ENCODE results near the gene ABCC8. TPM values are rescaled to one million over a fixed set of nuclear protein-coding genes. Genes with fewer than 3 reads are reported as not detected.

The ABCC8 gene
- total RNA-seq, 1 experiment from 2014 or later: not detected

DNA sequence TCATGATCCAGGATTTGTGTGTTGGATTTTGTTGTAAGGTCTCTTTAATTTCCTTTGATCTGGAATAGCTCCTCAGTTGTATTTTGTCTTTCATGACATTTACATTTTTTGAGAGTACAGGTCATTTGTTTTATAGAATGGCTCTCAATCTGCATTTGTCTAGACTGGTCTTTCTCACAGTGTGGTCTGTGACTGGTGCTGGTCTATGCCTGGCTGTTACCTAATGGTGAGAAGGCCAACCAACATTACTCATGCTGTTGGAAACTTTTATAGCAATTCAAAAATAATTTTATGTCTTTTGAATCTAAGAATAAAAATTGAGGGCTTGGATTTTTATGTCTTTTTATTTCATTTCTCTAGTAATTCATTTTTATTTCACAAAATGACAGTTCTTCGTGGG lies 129.0 kb downstream of the ABCC8 start:
- ChIA-PET CTCF (interaction anchor here (1.5 kb wide), 1 partner anchor 118 kb away, joined by 3 read pairs; no protein-coding TSS in a partner anchor), POLR2A (no interaction called here)
- Mint-ChIP-seq H3K4me1 (ENCODE audit: low read depth, unreplicated experiment) (peaks cover 9% of the 10 kb centered on the region), H3K36me3 (ENCODE audit: insufficient read depth, unreplicated experiment) (peaks cover 6% of the 10 kb centered on the region), H3K4me3 (ENCODE audit: unreplicated experiment) (no peak overlapping the region), H3K27me3 (ENCODE audit: insufficient read depth, unreplicated experiment) (peaks cover 4% of the 10 kb centered on the region), H3K9me3 (ENCODE audit: unreplicated experiment) (no peaks in the 10 kb centered on the region), H3K27ac (ENCODE audit: unreplicated experiment) (no peak overlapping the region)
- intact Hi-C loops (cut with micrococcal nuclease; ENCODE audit: unreplicated experiment): no loop called here
- no peaks in the 10 kb centered on the region for H3K36me3 ChIP-seq (ENCODE audit: control insufficient read depth, insufficient read depth, low read length)
- DNase-seq: no peak
- no peaks in the 10 kb centered on the region for H3K9me3 ChIP-seq
- H3K27me3 ChIP-seq (replicated peaks; ENCODE audit: control insufficient read depth, insufficient read depth, low read length): no peaks in the 10 kb centered on the region
- BruUV-seq (replicated peaks): no TSS peak
- no peak overlapping the region for H3K4me3 ChIP-seq (ENCODE audit: low read depth, low read length)
- H3K4me1 ChIP-seq: no peaks in the 10 kb centered on the region
- TF ChIP-seq CTCF (IDR thresholded peaks at IDR 0.05; ENCODE audit: insufficient read depth in 1 of 2, low read depth in 1 of 2, low read length in 1 of 2, severe bottlenecking in 1 of 2, unreplicated experiment in 1 of 2): no peak

DNA sequence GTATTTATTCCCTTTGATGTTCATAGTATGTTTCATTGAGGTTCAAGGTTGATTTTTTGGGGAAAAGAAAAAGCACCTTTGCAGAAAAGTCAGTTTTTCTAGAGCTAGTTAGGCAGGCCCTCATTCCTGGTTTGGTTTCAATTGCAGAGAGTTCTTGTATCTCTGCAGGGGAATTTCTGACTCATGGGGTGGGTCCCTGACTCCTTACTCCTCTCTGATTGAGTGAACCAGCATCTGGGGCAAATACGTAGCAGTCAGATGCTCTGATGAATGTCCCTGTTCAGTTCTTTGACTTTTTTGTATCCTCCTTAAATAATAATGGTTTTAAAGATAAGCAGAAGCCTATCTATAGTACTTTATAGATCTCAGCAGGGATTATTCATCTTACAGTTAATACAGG lies 132.7 kb downstream of the ABCC8 start:
- no peak for DNase-seq
- no peak overlapping the region for H3K27ac Mint-ChIP-seq (ENCODE audit: unreplicated experiment)
- intact Hi-C loops (cut with micrococcal nuclease; ENCODE audit: unreplicated experiment): no loop called here
- BruUV-seq (replicated peaks): no TSS peak
- peaks cover 6% of the 10 kb centered on the region for H3K27me3 Mint-ChIP-seq (ENCODE audit: insufficient read depth, unreplicated experiment)
- H3K9me3 Mint-ChIP-seq (ENCODE audit: unreplicated experiment): no peaks in the 10 kb centered on the region
- H3K36me3 ChIP-seq (ENCODE audit: control insufficient read depth, insufficient read depth, low read length): no peaks in the 10 kb centered on the region
- H3K4me3 Mint-ChIP-seq (ENCODE audit: unreplicated experiment): no peak overlapping the region
- no peak for TF ChIP-seq CTCF (IDR thresholded peaks at IDR 0.05; ENCODE audit: insufficient read depth in 1 of 2, low read depth in 1 of 2, low read length in 1 of 2, severe bottlenecking in 1 of 2, unreplicated experiment in 1 of 2)
- peaks cover 2% of the 10 kb centered on the region for H3K36me3 Mint-ChIP-seq (ENCODE audit: insufficient read depth, unreplicated experiment)
- ChIA-PET CTCF (interaction anchor here (1.5 kb wide), 1 partner anchor 9 kb away, joined by 3 read pairs; no protein-coding TSS in a partner anchor), POLR2A (no interaction called here)
- no peak overlapping the region for H3K4me3 ChIP-seq (ENCODE audit: low read depth, low read length)
- no peaks in the 10 kb centered on the region for H3K4me1 ChIP-seq
- H3K4me1 Mint-ChIP-seq (ENCODE audit: low read depth, unreplicated experiment): no peaks in the 10 kb centered on the region
- H3K27me3 ChIP-seq (replicated peaks; ENCODE audit: control insufficient read depth, insufficient read depth, low read length): no peaks in the 10 kb centered on the region
- no peaks in the 10 kb centered on the region for H3K9me3 ChIP-seq

DNA sequence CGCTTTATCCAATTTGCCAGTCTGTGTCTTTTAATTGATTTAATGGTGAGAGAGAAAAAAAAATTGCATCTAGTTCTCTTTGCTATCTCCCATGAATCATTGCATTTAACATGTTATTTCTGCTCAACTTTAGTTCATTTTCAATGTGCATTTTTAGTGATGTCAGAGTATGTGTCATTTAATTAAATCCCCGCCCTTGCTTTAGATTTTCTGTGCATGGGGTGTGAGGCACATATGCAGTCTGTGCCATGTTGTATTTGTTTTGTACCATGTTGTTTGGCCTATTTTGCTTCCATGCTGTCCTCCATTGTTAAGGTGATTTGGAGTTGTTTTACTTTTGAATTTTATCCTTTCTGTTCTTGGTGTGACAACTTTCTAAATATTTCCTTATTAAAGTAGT lies 133.4 kb downstream of the ABCC8 start:
- no peak overlapping the region for H3K4me3 Mint-ChIP-seq (ENCODE audit: unreplicated experiment)
- intact Hi-C loops (cut with micrococcal nuclease; ENCODE audit: unreplicated experiment): no loop called here
- DNase-seq: no peak
- H3K9me3 Mint-ChIP-seq (ENCODE audit: unreplicated experiment): no peaks in the 10 kb centered on the region
- Histone ChIP-seq H3K27me3 (replicated peaks; ENCODE audit: control insufficient read depth, insufficient read depth, low read length) (no peaks in the 10 kb centered on the region), H3K36me3 (ENCODE audit: control insufficient read depth, insufficient read depth, low read length) (no peaks in the 10 kb centered on the region), H3K4me3 (ENCODE audit: low read depth, low read length) (no peak overlapping the region), H3K9me3 (no peaks in the 10 kb centered on the region), H3K4me1 (no peaks in the 10 kb centered on the region)
- CTCF ChIA-PET: no interaction called here
- H3K27me3 Mint-ChIP-seq (ENCODE audit: insufficient read depth, unreplicated experiment): peaks cover 6% of the 10 kb centered on the region
- H3K27ac Mint-ChIP-seq (ENCODE audit: unreplicated experiment): no peak overlapping the region
- BruUV-seq (replicated peaks): no TSS peak
- H3K36me3 Mint-ChIP-seq (ENCODE audit: insufficient read depth, unreplicated experiment): no peaks in the 10 kb centered on the region
- TF ChIP-seq CTCF (IDR thresholded peaks at IDR 0.05; ENCODE audit: insufficient read depth in 1 of 2, low read depth in 1 of 2, low read length in 1 of 2, severe bottlenecking in 1 of 2, unreplicated experiment in 1 of 2): no peak
- POLR2A ChIA-PET: no interaction called here
- H3K4me1 Mint-ChIP-seq (ENCODE audit: low read depth, unreplicated experiment): no peaks in the 10 kb centered on the region

Other genes with a start within 250 kb of the ABCC8 start
- 54.5 and 66.6 TPM in 2 replicates for gene NUCB2, start 200.1 kb downstream of the ABCC8 start, total RNA-seq (2022)
- 14.6 and 14.8 TPM in 2 replicates for gene NCR3LG1, start 125.0 kb downstream of the ABCC8 start, total RNA-seq (2022)
- gene KCNJ11, start 88.2 kb downstream of the ABCC8 start, total RNA-seq (2022): 2.3 and 3.4 TPM in 2 replicates
- 101 and 113 TPM in 2 replicates for gene USH1C, start 67.6 kb upstream of the ABCC8 start, total RNA-seq (2022)
- 0.95 and 2.5 TPM in 2 replicates for gene OTOG, start 70.4 kb upstream of the ABCC8 start, total RNA-seq (2022)
- not detected in 2 replicates for gene MYOD1, start 242.7 kb upstream of the ABCC8 start, total RNA-seq (2022)

Data from Caco-2 (cell line).